ENCODE data around the gene TSHZ2.

TSHZ2 gene

GRCh38 chr20:53338716-53339115 is 366.6 kb downstream of the TSHZ2 start:
- Histone ChIP-seq H3K9me3 (ENCODE audit: insufficient read depth, low read depth, low read length) (no peaks in the 10 kb centered on the region), H3K27me3 (ENCODE audit: insufficient read depth, low read length) (no peaks in the 10 kb centered on the region), H3K36me3 (ENCODE audit: insufficient read depth, low read depth, low read length) (no peaks in the 10 kb centered on the region), H3K4me3 (ENCODE audit: low read length) (no peak overlapping the region), H3K27ac (ENCODE audit: low read length) (no peak overlapping the region), H3K9ac (ENCODE audit: low read depth, low read length) (no peak overlapping the region), H3K4me1 (ENCODE audit: insufficient read depth, low read length) (no peaks in the 10 kb centered on the region)

GRCh38 chr20:53342429-53342828 is 370.3 kb downstream of the TSHZ2 start:
- no peaks in the 10 kb centered on the region for H3K4me1 ChIP-seq (ENCODE audit: insufficient read depth, low read length)
- no peaks in the 10 kb centered on the region for H3K36me3 ChIP-seq (ENCODE audit: insufficient read depth, low read depth, low read length)
- H3K27ac ChIP-seq (ENCODE audit: low read length): no peak overlapping the region
- no peaks in the 10 kb centered on the region for H3K9me3 ChIP-seq (ENCODE audit: insufficient read depth, low read depth, low read length)
- no peak overlapping the region for H3K4me3 ChIP-seq (ENCODE audit: low read length)
- H3K27me3 ChIP-seq (ENCODE audit: insufficient read depth, low read length): no peaks in the 10 kb centered on the region
- H3K9ac ChIP-seq (ENCODE audit: low read depth, low read length): no peak overlapping the region

GRCh38 chr20:53343448-53343847 is 371.3 kb downstream of the TSHZ2 start:
- no peaks in the 10 kb centered on the region for H3K4me1 ChIP-seq (ENCODE audit: insufficient read depth, low read length)
- no peak overlapping the region for H3K9ac ChIP-seq (ENCODE audit: low read depth, low read length)
- no peak overlapping the region for H3K4me3 ChIP-seq (ENCODE audit: low read length)
- H3K27ac ChIP-seq (ENCODE audit: low read length): no peak overlapping the region
- no peaks in the 10 kb centered on the region for H3K36me3 ChIP-seq (ENCODE audit: insufficient read depth, low read depth, low read length)
- no peaks in the 10 kb centered on the region for H3K9me3 ChIP-seq (ENCODE audit: insufficient read depth, low read depth, low read length)
- H3K27me3 ChIP-seq (ENCODE audit: insufficient read depth, low read length): no peaks in the 10 kb centered on the region

DNA sequence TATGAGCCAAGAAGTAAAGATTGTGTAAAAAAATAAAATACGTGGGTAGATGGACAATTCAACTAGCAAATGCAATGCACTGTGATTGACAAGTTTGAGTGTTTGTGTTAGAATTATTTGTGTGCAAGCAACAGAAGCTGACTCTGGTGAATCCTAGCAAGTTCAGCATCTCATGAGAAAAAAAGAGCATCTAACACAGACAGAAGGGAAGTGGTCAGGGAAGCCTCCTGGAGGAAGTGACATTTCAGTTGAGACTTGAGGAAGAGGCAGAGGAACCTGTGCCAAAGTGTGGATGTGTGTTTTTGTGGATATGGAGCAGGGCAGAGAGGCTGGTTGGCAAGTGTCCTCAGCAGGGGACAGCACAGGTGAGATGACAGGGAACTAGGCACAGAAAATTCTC is 372.7 kb downstream of the TSHZ2 start:
- no peak overlapping the region for H3K9ac ChIP-seq (ENCODE audit: low read depth, low read length)
- no peaks in the 10 kb centered on the region for H3K27me3 ChIP-seq (ENCODE audit: insufficient read depth, low read length)
- no peaks in the 10 kb centered on the region for H3K4me1 ChIP-seq (ENCODE audit: insufficient read depth, low read length)
- H3K4me3 ChIP-seq (ENCODE audit: low read length): no peak overlapping the region
- H3K9me3 ChIP-seq (ENCODE audit: insufficient read depth, low read depth, low read length): no peaks in the 10 kb centered on the region
- H3K27ac ChIP-seq (ENCODE audit: low read length): no peak overlapping the region
- H3K36me3 ChIP-seq (ENCODE audit: insufficient read depth, low read depth, low read length): no peaks in the 10 kb centered on the region

GRCh38 chr20:53345536-53346334 is 373.6 kb downstream of the TSHZ2 start:
- Histone ChIP-seq H3K27ac (ENCODE audit: low read length) (no peak overlapping the region), H3K36me3 (ENCODE audit: insufficient read depth, low read depth, low read length) (no peaks in the 10 kb centered on the region), H3K4me1 (ENCODE audit: insufficient read depth, low read length) (no peaks in the 10 kb centered on the region), H3K9me3 (ENCODE audit: insufficient read depth, low read depth, low read length) (no peaks in the 10 kb centered on the region), H3K9ac (ENCODE audit: low read depth, low read length) (no peak overlapping the region), H3K4me3 (ENCODE audit: low read length) (no peak overlapping the region), H3K27me3 (ENCODE audit: insufficient read depth, low read length) (no peaks in the 10 kb centered on the region)

DNA sequence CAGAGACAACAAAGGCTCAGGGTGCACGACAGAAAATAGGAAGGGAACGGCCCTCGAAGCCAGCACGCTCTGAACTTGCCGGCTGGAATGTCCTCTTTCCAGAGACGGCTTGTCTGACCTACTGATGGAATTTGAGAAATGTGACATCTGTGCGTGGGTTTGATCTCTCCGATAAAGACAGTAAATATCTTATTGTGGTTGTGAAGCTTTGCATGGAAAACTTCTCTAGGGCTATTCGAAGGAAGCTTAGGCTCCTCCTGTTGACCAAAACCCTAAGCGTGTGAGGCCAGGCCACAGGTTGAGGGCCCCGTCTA is 374.1 kb downstream of the TSHZ2 start:
- Histone ChIP-seq H3K27me3 (ENCODE audit: insufficient read depth, low read length) (no peaks in the 10 kb centered on the region), H3K4me1 (ENCODE audit: insufficient read depth, low read length) (no peaks in the 10 kb centered on the region), H3K36me3 (ENCODE audit: insufficient read depth, low read depth, low read length) (no peaks in the 10 kb centered on the region), H3K9me3 (ENCODE audit: insufficient read depth, low read depth, low read length) (no peaks in the 10 kb centered on the region), H3K9ac (ENCODE audit: low read depth, low read length) (no peak overlapping the region), H3K27ac (ENCODE audit: low read length) (no peak overlapping the region), H3K4me3 (ENCODE audit: low read length) (no peak overlapping the region)

DNA sequence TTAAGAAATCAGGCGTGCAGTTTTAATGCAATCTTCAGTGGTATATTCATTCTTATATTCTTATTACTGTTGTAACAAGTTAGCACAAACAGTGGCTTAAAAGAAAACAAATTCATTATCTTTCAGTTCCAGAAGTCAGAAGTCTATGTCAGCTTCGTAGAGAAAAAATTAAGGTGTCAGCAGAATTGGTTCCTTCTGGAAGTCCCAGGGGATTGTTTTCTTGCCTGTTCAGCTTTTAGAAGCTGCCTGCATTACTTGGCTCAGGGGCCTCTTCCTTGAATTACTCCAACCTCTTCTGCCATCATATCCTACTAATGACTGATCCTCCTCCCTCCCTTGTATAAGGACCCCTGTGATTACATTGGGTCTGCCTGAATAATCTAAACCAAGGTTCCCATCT is 377.6 kb downstream of the TSHZ2 start:
- Histone ChIP-seq H3K4me1 (ENCODE audit: insufficient read depth, low read length) (no peaks in the 10 kb centered on the region), H3K4me3 (ENCODE audit: low read length) (no peak overlapping the region), H3K36me3 (ENCODE audit: insufficient read depth, low read depth, low read length) (no peaks in the 10 kb centered on the region), H3K9me3 (ENCODE audit: insufficient read depth, low read depth, low read length) (no peaks in the 10 kb centered on the region), H3K27me3 (ENCODE audit: insufficient read depth, low read length) (no peaks in the 10 kb centered on the region), H3K27ac (ENCODE audit: low read length) (no peak overlapping the region), H3K9ac (ENCODE audit: low read depth, low read length) (no peak overlapping the region)

DNA sequence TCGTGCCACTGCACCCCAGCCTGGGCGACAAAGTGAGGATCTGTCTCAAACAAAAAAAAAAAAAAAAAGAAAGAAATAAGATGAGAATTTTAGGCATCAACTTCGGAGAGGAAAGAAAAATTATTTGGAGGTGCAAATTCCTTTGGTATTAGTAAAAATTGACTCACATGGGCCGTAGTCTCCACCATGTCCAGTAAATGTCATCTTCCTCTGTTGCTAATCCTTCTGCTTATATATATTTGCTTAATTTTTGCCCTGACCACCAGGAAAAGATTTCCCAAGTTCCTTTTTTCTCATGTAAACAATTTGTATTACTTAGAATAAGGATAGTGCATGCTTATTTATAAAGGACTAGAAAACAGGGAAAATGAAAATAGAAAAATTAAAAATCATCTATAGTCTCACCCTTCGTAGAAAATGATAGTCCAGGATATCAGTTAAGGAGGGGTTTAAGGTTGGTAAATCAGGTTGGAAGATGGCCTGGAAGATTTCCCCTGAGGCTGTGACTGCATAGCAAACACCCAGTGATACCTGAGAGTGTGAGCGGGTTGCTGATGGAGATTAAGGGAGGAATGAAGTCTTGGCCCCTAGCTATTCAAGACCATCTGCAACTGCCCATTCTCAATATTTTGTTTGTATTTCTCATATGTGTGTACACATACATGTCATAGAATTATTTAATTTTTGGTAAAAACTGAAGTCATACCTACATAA is 380.7 kb downstream of the TSHZ2 start:
- peaks cover 9% of the 10 kb centered on the region for H3K9me3 ChIP-seq (ENCODE audit: insufficient read depth, low read depth, low read length)
- H3K27ac ChIP-seq (ENCODE audit: low read length): no peak overlapping the region

GRCh38 chr20:53354314-53354713 is 382.2 kb downstream of the TSHZ2 start:
- Histone ChIP-seq H3K27me3 (ENCODE audit: insufficient read depth, low read length) (no peaks in the 10 kb centered on the region), H3K36me3 (ENCODE audit: insufficient read depth, low read depth, low read length) (no peaks in the 10 kb centered on the region), H3K9me3 (ENCODE audit: insufficient read depth, low read depth, low read length) (peaks cover 9% of the 10 kb centered on the region), H3K4me1 (ENCODE audit: insufficient read depth, low read length) (no peaks in the 10 kb centered on the region), H3K27ac (ENCODE audit: low read length) (no peak overlapping the region), H3K4me3 (ENCODE audit: low read length) (no peak overlapping the region), H3K9ac (ENCODE audit: low read depth, low read length) (no peak overlapping the region)

More for the DNA sequence above, 380.7 kb downstream of the TSHZ2 start:
- Histone ChIP-seq H3K4me3 (ENCODE audit: low read length) (no peak overlapping the region), H3K4me1 (ENCODE audit: insufficient read depth, low read length) (no peaks in the 10 kb centered on the region), H3K27me3 (ENCODE audit: insufficient read depth, low read length) (no peaks in the 10 kb centered on the region), H3K36me3 (ENCODE audit: insufficient read depth, low read depth, low read length) (no peaks in the 10 kb centered on the region), H3K9ac (ENCODE audit: low read depth, low read length) (no peak overlapping the region)

GRCh38 chr20:53355790-53356189 is 383.6 kb downstream of the TSHZ2 start:
- Histone ChIP-seq H3K9me3 (ENCODE audit: insufficient read depth, low read depth, low read length) (peaks cover 9% of the 10 kb centered on the region), H3K4me1 (ENCODE audit: insufficient read depth, low read length) (no peaks in the 10 kb centered on the region; the same call in 1 of the 2 replicates), H3K9ac (ENCODE audit: low read depth, low read length) (no peak overlapping the region), H3K4me3 (ENCODE audit: low read length) (no peak overlapping the region), H3K36me3 (ENCODE audit: insufficient read depth, low read depth, low read length) (no peaks in the 10 kb centered on the region), H3K27me3 (ENCODE audit: insufficient read depth, low read length) (no peaks in the 10 kb centered on the region), H3K27ac (ENCODE audit: low read length) (no peak overlapping the region)

DNA sequence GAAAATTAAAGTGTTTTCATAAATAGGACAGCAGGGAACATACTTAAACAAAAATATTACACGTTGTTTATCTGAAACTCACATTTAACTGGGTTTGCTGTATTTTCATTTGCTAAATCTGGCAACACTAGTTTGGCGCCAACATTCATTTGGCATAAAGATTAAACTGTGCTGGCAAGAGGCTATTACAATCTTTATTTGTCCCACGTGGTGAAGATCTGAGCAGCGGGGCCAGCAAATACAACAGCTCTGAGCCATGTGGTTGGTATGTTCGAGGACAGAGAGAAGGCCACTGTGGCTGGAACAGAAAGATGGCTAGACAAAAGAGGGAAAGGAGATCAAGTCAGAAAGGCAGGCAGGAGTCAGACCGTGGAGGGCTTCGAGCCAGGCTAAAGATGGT is 387.3 kb downstream of the TSHZ2 start:
- H3K27me3 ChIP-seq (ENCODE audit: insufficient read depth, low read length): no peaks in the 10 kb centered on the region
- H3K4me1 ChIP-seq (ENCODE audit: insufficient read depth, low read length): no peaks in the 10 kb centered on the region; the same call in 1 of the 2 replicates
- peaks cover 9% of the 10 kb centered on the region for H3K9me3 ChIP-seq (ENCODE audit: insufficient read depth, low read depth, low read length)
- no peak overlapping the region for H3K4me3 ChIP-seq (ENCODE audit: low read length)
- no peak overlapping the region for H3K9ac ChIP-seq (ENCODE audit: low read depth, low read length)
- H3K27ac ChIP-seq (ENCODE audit: low read length): no peak overlapping the region
- no peaks in the 10 kb centered on the region for H3K36me3 ChIP-seq (ENCODE audit: insufficient read depth, low read depth, low read length)

DNA sequence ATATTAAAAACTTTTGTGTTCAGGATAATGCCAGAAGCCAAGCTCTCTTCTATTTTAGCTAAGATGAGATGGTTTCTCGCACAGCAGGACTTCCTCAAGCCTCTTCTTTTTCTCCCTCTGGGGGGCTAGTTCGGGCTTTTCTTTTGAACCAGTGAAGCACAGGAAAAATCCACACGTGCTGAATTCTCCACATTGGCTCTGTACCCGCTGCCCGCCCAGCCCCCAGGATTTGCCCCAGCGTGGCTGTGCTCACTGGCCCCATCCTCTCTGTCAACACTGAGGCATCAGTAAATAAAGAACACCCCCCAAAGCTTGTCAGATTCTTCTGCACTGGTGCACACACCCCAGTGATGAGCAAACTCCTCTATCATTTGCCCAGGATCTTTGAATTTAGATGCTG is 388.7 kb downstream of the TSHZ2 start:
- Histone ChIP-seq H3K27me3 (ENCODE audit: insufficient read depth, low read length) (no peaks in the 10 kb centered on the region), H3K9ac (ENCODE audit: low read depth, low read length) (no peak overlapping the region), H3K4me1 (ENCODE audit: insufficient read depth, low read length) (no peaks in the 10 kb centered on the region; the same call in 1 of the 2 replicates), H3K27ac (ENCODE audit: low read length) (no peak overlapping the region), H3K4me3 (ENCODE audit: low read length) (no peak overlapping the region), H3K36me3 (ENCODE audit: insufficient read depth, low read depth, low read length) (no peaks in the 10 kb centered on the region), H3K9me3 (ENCODE audit: insufficient read depth, low read depth, low read length) (peaks cover 4% of the 10 kb centered on the region; the same call in 1 of the 2 replicates)

All from iPS-20b (cell line).